IMR-90 (cell line): ENCODE data around the gene RETN. TPM values are rescaled to one million over a fixed set of nuclear protein-coding genes. Genes with fewer than 3 reads are reported as not detected.

Source experiments
- ATAC-seq: fragments of 200-7000 bp; cut with Tn5 transposase; 2 replicates; pipeline ENCODE4 v1.9.1; 2020; ENCODE audit warnings: low read depth, mild to moderate bottlenecking, moderate library complexity
- BruUV-seq: library from RNA; stranded (reverse); fragments of 400-500 nt; replicated peaks from 2 replicates; lab custom pipeline; 2021; lab: Mats Ljungman, UMichigan
- CTCF ChIA-PET: fragments of 300-600 bp; formaldehyde crosslinking; extraction: SDS; loops from one replicate; lab custom pipeline; 2021; ENCODE audit warnings: antibody characterized with exemption; lab: Yijun Ruan, JAX
- POLR2A ChIA-PET: fragments of 300-600 bp; sonication (Branson Sonifier 250); formaldehyde crosslinking; loops from one replicate; lab custom pipeline; 2022; ENCODE audit warnings: antibody characterized with exemption; ENCODE audit not compliant: unreplicated experiment; lab: Charles Lee
- DNase-seq: peaks from one replicate; pipeline ENCODE4 v3.0.0; 2013
- H2AFZ ChIP-seq: replicated peaks from 2 replicates; pipeline ENCODE3; 2013; ENCODE audit warnings: low read length, mild to moderate bottlenecking; ENCODE audit not compliant: poor library complexity
- H2AK5ac ChIP-seq: 2 replicates; pipeline ENCODE4 v1.6.1; 2013; ENCODE audit warnings: low read depth, low read length, inconsistent platforms
- H2AK9ac ChIP-seq: replicated peaks from 2 replicates; pipeline ENCODE3; 2013; ENCODE audit warnings: mild to moderate bottlenecking, low read depth, low read length, moderate library complexity; ENCODE audit not compliant: poor library complexity
- H2BK120ac ChIP-seq: 2 replicates; pipeline ENCODE4 v1.6.1; 2013; ENCODE audit warnings: low read depth, low read length, inconsistent platforms
- H2BK15ac ChIP-seq: 3 replicates; pipeline ENCODE4 v1.6.1; 2013; ENCODE audit warnings: low read depth, low read length, inconsistent platforms
- H2BK20ac ChIP-seq: 2 replicates; pipeline ENCODE4 v1.6.1; 2013; ENCODE audit warnings: low read depth, mild to moderate bottlenecking, inconsistent platforms, low read length, moderate library complexity
- H2BK5ac ChIP-seq: 2 replicates; pipeline ENCODE4 v1.6.1; 2013; ENCODE audit warnings: mild to moderate bottlenecking, low read depth, low read length, inconsistent platforms; ENCODE audit not compliant: poor library complexity, severe bottlenecking
- H3K14ac ChIP-seq: replicated peaks from 2 replicates; pipeline ENCODE4 v1.6.1; 2013; ENCODE audit warnings: low read depth, low read length, inconsistent platforms
- H3K18ac ChIP-seq: 2 replicates; pipeline ENCODE4 v1.6.1; 2013; ENCODE audit warnings: low read depth, low read length, control low read depth
- H3K23ac ChIP-seq: 2 replicates; pipeline ENCODE4 v1.6.1; 2013; ENCODE audit warnings: low read depth, low read length, inconsistent platforms
- H3K27ac ChIP-seq: 2 replicates; pipeline ENCODE4 v1.5.1; 2013; ENCODE audit warnings: mild to moderate bottlenecking, control low read depth, low read length; ENCODE audit not compliant: insufficient read depth
- H3K27me3 ChIP-seq: 2 replicates; pipeline ENCODE4 v1.6.1; 2013; ENCODE audit warnings: low read length; ENCODE audit not compliant: control insufficient read depth, insufficient read depth
- H3K36me3 ChIP-seq: 2 replicates; pipeline ENCODE4 v1.6.1; 2013; ENCODE audit warnings: low read length, mixed read lengths; ENCODE audit not compliant: control insufficient read depth, insufficient read depth
- H3K4ac ChIP-seq: 2 replicates; pipeline ENCODE4 v1.6.1; 2013; ENCODE audit warnings: low read depth, low read length, inconsistent platforms
- H3K4me1 ChIP-seq: 2 replicates; pipeline ENCODE4 v1.6.1; 2013; ENCODE audit warnings: low read length, mixed read lengths; ENCODE audit not compliant: control insufficient read depth, insufficient read depth
- H3K4me2 ChIP-seq: 2 replicates; pipeline ENCODE4 v1.6.1; 2013; ENCODE audit warnings: low read depth, mild to moderate bottlenecking, control low read depth, low read length, moderate library complexity
- H3K4me3 ChIP-seq: 2 replicates; pipeline ENCODE4 v1.5.1; 2013; ENCODE audit warnings: low read depth, mild to moderate bottlenecking, control low read depth, low read length, moderate library complexity; ENCODE audit not compliant: insufficient read depth
- H3K56ac ChIP-seq: 2 replicates; pipeline ENCODE4 v1.6.1; 2013; ENCODE audit warnings: low read length, inconsistent platforms; ENCODE audit not compliant: insufficient read depth; ENCODE audit errors: extremely low read depth
- H3K79me1 ChIP-seq, 2 experiments: 2 replicates each; pipeline ENCODE4 v1.6.1; 2013; ENCODE audit warnings: low read length in 2 of 2, inconsistent platforms in 1 of 2, low read depth in 1 of 2
- H3K9ac ChIP-seq: 2 replicates; pipeline ENCODE4 v1.6.1; 2013; ENCODE audit warnings: low read depth, low read length, control low read depth
- H3K9me1 ChIP-seq: 2 replicates; pipeline ENCODE4 v1.6.1; 2013; ENCODE audit warnings: low read length, inconsistent platforms; ENCODE audit not compliant: insufficient read depth
- H3K9me3 ChIP-seq: 2 replicates; pipeline ENCODE4 v1.6.1; 2013; ENCODE audit warnings: low read length; ENCODE audit not compliant: control insufficient read depth, insufficient read depth
- H4K20me1 ChIP-seq: 2 replicates; pipeline ENCODE4 v1.6.1; 2013; ENCODE audit warnings: low read length, inconsistent platforms; ENCODE audit not compliant: insufficient read depth
- H4K5ac ChIP-seq: 2 replicates; pipeline ENCODE4 v1.6.1; 2013; ENCODE audit warnings: mild to moderate bottlenecking, low read depth, low read length, control low read depth
- H4K8ac ChIP-seq, 2 experiments: 2 replicates each; pipeline ENCODE4 v1.6.1; 2013; ENCODE audit warnings: low read depth in 2 of 2, low read length in 2 of 2, control low read depth in 1 of 2, inconsistent platforms in 1 of 2
- H4K91ac ChIP-seq: 2 replicates; pipeline ENCODE4 v1.6.1; 2013; ENCODE audit warnings: low read depth, low read length, inconsistent platforms; ENCODE audit not compliant: insufficient read depth
- BHLHE40 ChIP-seq: fragments of 150-350 bp; IDR thresholded peaks from 2 replicates; pipeline ENCODE4 v1.6.1; 2016; ENCODE audit warnings: mild to moderate bottlenecking, low read depth, low read length
- CEBPB ChIP-seq: IDR thresholded peaks from 2 replicates; pipeline ENCODE4 v1.6.1; 2012; ENCODE audit warnings: low read depth, low read length, improper control_type of control experiment
- CHD1 ChIP-seq: IDR thresholded peaks from 2 replicates; pipeline ENCODE4 v1.6.1; 2012; ENCODE audit warnings: low read depth, low read length, improper control_type of control experiment
- FOS ChIP-seq: fragments of 150-350 bp; IDR thresholded peaks from 2 replicates; pipeline ENCODE4 v1.6.1; 2016; ENCODE audit warnings: low read depth, low read length
- MAFK ChIP-seq: IDR thresholded peaks from 2 replicates; pipeline ENCODE4 v1.6.1; 2012; ENCODE audit warnings: low read depth, low read length, improper control_type of control experiment
- MXI1 ChIP-seq: IDR thresholded peaks from 2 replicates; pipeline ENCODE4 v1.6.1; 2012; ENCODE audit warnings: low read depth, mild to moderate bottlenecking, low read length, moderate library complexity, borderline replicate concordance
- POLR2A ChIP-seq: IDR thresholded peaks from 2 replicates; pipeline ENCODE4 v1.6.1; 2012; ENCODE audit warnings: mild to moderate bottlenecking, low read depth, low read length
- RAD21 ChIP-seq: IDR thresholded peaks from 2 replicates; pipeline ENCODE4 v1.6.1; 2012; ENCODE audit warnings: low read length, improper control_type of control experiment
- RCOR1 ChIP-seq: IDR thresholded peaks from 2 replicates; pipeline ENCODE4 v1.6.1; 2012; ENCODE audit warnings: mild to moderate bottlenecking, low read length, improper control_type of control experiment; ENCODE audit not compliant: insufficient replicate concordance
- RFX5 ChIP-seq: IDR thresholded peaks from 2 replicates; pipeline ENCODE4 v1.8.0; 2012; ENCODE audit warnings: low read depth, mild to moderate bottlenecking, low read length, moderate library complexity
- SMC3 ChIP-seq: fragments of 150-350 bp; IDR thresholded peaks from 2 replicates; pipeline ENCODE4 v1.6.1; 2016; ENCODE audit warnings: low read depth, mild to moderate bottlenecking, antibody characterized with exemption, low read length, moderate library complexity
- WGBS, 2 experiments: methylation state at CpG; one replicate each; pipeline versions ENCODE4 v1.1.5 to v1.1.7; 2013; ENCODE audit warnings: missing lambda C conversion rate in 2 of 2; ENCODE audit not compliant: insufficient read length in 1 of 2; ENCODE audit errors: extremely low coverage in 2 of 2; 5-methylcytosine and 5-hydroxymethylcytosine counted together
- dilution Hi-C: fragments of 300-500 bp; cut with HindIII; formaldehyde crosslinking; loops from one replicate; pipeline ENCODE4 v1.14.3; 2018; ENCODE audit warnings: low sequenced_read_pairs; ENCODE audit not compliant: unreplicated experiment
- in situ Hi-C: fragments of 300-500 bp; cut with MboI; formaldehyde crosslinking; loops from 3 replicates; pipeline ENCODE4 v1.14.3; 2019; ENCODE audit warnings: low sequenced_read_pairs, inconsistent platforms, mixed read lengths
- intact Hi-C: fragments of 100-400 bp; cut with micrococcal nuclease; formaldehyde crosslinking; loops from 2 replicates; pipeline ENCODE4 v1.10.0; 2022
- polyA plus RNA-seq, 3 experiments: library from polyadenylated mRNA; depleted of rRNA; stranded (reverse); fragments of >200 nt; gene quantifications; 2 replicates each; pipeline ENCODE4 v1.2.3, GENCODE V29; 2012; ENCODE audit warnings: low replicate concordance in 1 of 3
- total RNA-seq: library from RNA; depleted of rRNA; stranded (reverse); fragments of >200 nt; gene quantifications from 2 replicates; pipeline ENCODE4 v1.2.3, GENCODE V29; 2012
- TF ChIP-seq, protein P1 (sequence below): fragments of 150-350 bp; IDR thresholded peaks from 2 replicates; pipeline ENCODE4 v1.6.1; 2016; ENCODE audit warnings: low read depth, mild to moderate bottlenecking, low read length, moderate library complexity, borderline replicate concordance
- TF ChIP-seq, protein P2 (sequence below): conservative IDR thresholded peaks from 2 replicates; pipeline ENCODE4 v1.5.1; 2012; ENCODE audit warnings: mild to moderate bottlenecking, low read depth, low read length, improper control_type of control experiment

Gene RETN
- total and polyA plus RNA-seq, 2 of the 4 experiments (the other 2 are of a cell fraction): not detected

- TF ChIP-seq RAD21: no peak
- TF ChIP-seq CEBPB: no peak
- TF ChIP-seq BHLHE40: no peak
- TF ChIP-seq, protein P1, sequence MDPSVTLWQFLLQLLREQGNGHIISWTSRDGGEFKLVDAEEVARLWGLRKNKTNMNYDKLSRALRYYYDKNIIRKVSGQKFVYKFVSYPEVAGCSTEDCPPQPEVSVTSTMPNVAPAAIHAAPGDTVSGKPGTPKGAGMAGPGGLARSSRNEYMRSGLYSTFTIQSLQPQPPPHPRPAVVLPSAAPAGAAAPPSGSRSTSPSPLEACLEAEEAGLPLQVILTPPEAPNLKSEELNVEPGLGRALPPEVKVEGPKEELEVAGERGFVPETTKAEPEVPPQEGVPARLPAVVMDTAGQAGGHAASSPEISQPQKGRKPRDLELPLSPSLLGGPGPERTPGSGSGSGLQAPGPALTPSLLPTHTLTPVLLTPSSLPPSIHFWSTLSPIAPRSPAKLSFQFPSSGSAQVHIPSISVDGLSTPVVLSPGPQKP: no peak
- no peak for TF ChIP-seq FOS
Measured at GRCh38 chr19:7624810-7625209, 44.0 kb upstream of the RETN start (continued).

GRCh38 chr19:7625763-7626372 is 43.0 kb upstream of the RETN start:
- H3K4me2 ChIP-seq: no peak overlapping the region
- no peak overlapping the region for H3K9ac ChIP-seq
- no peak overlapping the region for H3K4me3 ChIP-seq
- no peak overlapping the region for H2BK15ac ChIP-seq
- no peaks in the 10 kb centered on the region for H3K27me3 ChIP-seq
- TF ChIP-seq RFX5 (no peak), CHD1 (no peak), RCOR1 (no peak), MXI1 (no peak), RAD21 (no peak), MAFK (no peak), POLR2A (no peak), SMC3 (no peak), FOS (no peak)
- TF ChIP-seq, protein P2, sequence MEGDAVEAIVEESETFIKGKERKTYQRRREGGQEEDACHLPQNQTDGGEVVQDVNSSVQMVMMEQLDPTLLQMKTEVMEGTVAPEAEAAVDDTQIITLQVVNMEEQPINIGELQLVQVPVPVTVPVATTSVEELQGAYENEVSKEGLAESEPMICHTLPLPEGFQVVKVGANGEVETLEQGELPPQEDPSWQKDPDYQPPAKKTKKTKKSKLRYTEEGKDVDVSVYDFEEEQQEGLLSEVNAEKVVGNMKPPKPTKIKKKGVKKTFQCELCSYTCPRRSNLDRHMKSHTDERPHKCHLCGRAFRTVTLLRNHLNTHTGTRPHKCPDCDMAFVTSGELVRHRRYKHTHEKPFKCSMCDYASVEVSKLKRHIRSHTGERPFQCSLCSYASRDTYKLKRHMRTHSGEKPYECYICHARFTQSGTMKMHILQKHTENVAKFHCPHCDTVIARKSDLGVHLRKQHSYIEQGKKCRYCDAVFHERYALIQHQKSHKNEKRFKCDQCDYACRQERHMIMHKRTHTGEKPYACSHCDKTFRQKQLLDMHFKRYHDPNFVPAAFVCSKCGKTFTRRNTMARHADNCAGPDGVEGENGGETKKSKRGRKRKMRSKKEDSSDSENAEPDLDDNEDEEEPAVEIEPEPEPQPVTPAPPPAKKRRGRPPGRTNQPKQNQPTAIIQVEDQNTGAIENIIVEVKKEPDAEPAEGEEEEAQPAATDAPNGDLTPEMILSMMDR: no peak
- no peak overlapping the region for H2BK20ac ChIP-seq
- BruUV-seq: no TSS peak
- H3K4me1 ChIP-seq: peaks cover 8% of the 10 kb centered on the region; the same call in 1 of the 2 replicates
- DNase-seq (no peak), ATAC-seq (no peak)
- no peaks in the 10 kb centered on the region for H3K9me3 ChIP-seq
- no peak overlapping the region for H2AK9ac ChIP-seq
- no peak overlapping the region for H2AK5ac ChIP-seq
- H3K4ac ChIP-seq: no peak overlapping the region
- no peak overlapping the region for H4K8ac ChIP-seq
- no peak overlapping the region for H3K27ac ChIP-seq
- ChIA-PET POLR2A (no interaction called here), CTCF (interaction anchor here (1.1 kb wide), 1 partner anchor 58 kb away, joined by 6 read pairs; no protein-coding TSS in a partner anchor)
- WGBS, 2 experiments: 94% methylated on average over 14 of the region's 34 CpGs; no CpG with 5 or more reads in 1 of the 2 experiments
- in situ Hi-C loops (no loop called here), intact Hi-C loops (no loop called here), dilution Hi-C loops (no loop called here)
- H3K56ac ChIP-seq: no peak overlapping the region
- H3K18ac ChIP-seq: no peak overlapping the region
- 0 out of 2 replicates have a peak, but pooled peaks cover 4% of the 10 kb centered on the region for H3K9me1 ChIP-seq
- H4K5ac ChIP-seq: no peak overlapping the region
- H2BK5ac ChIP-seq: no peak overlapping the region
- peaks cover 3 to 54% of the 10 kb centered on the region in 2 experiments; a peak in 3 of 4 replicates for H3K79me1 ChIP-seq
- H3K36me3 ChIP-seq: peaks cover 34% of the 10 kb centered on the region
- H3K23ac ChIP-seq: no peak overlapping the region
- no peak overlapping the region for H4K91ac ChIP-seq
- H2AFZ ChIP-seq: no peak overlapping the region
- H4K20me1 ChIP-seq: peaks cover 5% of the 10 kb centered on the region; the same call in 1 of the 2 replicates
- no peak overlapping the region for H2BK120ac ChIP-seq
- H3K14ac ChIP-seq: no peak overlapping the region
